Endothelial cell (in vitro differentiated cells): Measurements from ENCODE around the gene DRC3. TPM values are rescaled to one million over a fixed set of nuclear protein-coding genes. Genes with fewer than 3 reads are reported as not detected.
"Not testable (repeated sequence)": the region's sequence is repeated elsewhere in the genome, so short reads cannot be mapped to it uniquely, and the experiment has no call there.

Experiments used
- DNase-seq: peaks from one replicate; pipeline ENCODE4 v3.0.0; 2021; ENCODE audit warnings: low spot score
- H3K27ac Mint-ChIP-seq: one replicate; pipeline ENCODE4 v1.8.0; 2021; ENCODE audit warnings: mixed read lengths, inconsistent platforms; ENCODE audit not compliant: unreplicated experiment
- H3K27me3 Mint-ChIP-seq: one replicate; pipeline ENCODE4 v1.8.0; 2021; ENCODE audit warnings: mild to moderate bottlenecking, moderate library complexity, mixed read lengths, inconsistent platforms; ENCODE audit not compliant: unreplicated experiment
- H3K36me3 Mint-ChIP-seq: one replicate; pipeline ENCODE4 v1.8.0; 2021; ENCODE audit warnings: mild to moderate bottlenecking, low read depth, mixed read lengths, inconsistent platforms; ENCODE audit not compliant: unreplicated experiment
- H3K4me1 Mint-ChIP-seq: one replicate; pipeline ENCODE4 v1.8.0; 2021; ENCODE audit warnings: mild to moderate bottlenecking, mixed read lengths, inconsistent platforms; ENCODE audit not compliant: unreplicated experiment
- H3K4me3 Mint-ChIP-seq: one replicate; pipeline ENCODE4 v1.8.0; 2021; ENCODE audit warnings: mild to moderate bottlenecking, mixed read lengths, inconsistent platforms; ENCODE audit not compliant: unreplicated experiment
- H3K9me3 Mint-ChIP-seq: one replicate; pipeline ENCODE4 v1.8.0; 2021; ENCODE audit warnings: mixed read lengths, inconsistent platforms; ENCODE audit not compliant: unreplicated experiment
- CTCF ChIP-seq: fragments of 200-600 bp; sonication (generic); IDR thresholded peaks from one replicate; pipeline ENCODE4 v1.5.0; 2021; ENCODE audit warnings: antibody characterized with exemption; ENCODE audit not compliant: unreplicated experiment
- total RNA-seq: library from RNA; stranded (reverse); fragmentation: NEBNext Ultra II Directional; extraction: Animal tissue kit (Norgen Biotek cat#: 25700); gene quantifications from one replicate; pipeline ENCODE4 v1.2.1, GENCODE V29; 2021; ENCODE audit not compliant: unreplicated experiment

Gene DRC3
- total RNA-seq, 1 donor from 2014 or later, result 4.3 TPM

- Mint-ChIP-seq H3K9me3 (no peaks in the 10 kb centered on the region), H3K27ac (no peak overlapping the region), H3K4me1 (peaks cover 3% of the 10 kb centered on the region), H3K36me3 (peaks cover 3% of the 10 kb centered on the region), H3K4me3 (no peak overlapping the region), H3K27me3 (peaks cover 6% of the 10 kb centered on the region)
- TF ChIP-seq CTCF, result no peak
- DNase-seq, result no peak
These were observed 21.1 kb upstream of the DRC3 start for GRCh38 chr17:17951524-17951923.

- Mint-ChIP-seq H3K27me3 (peaks cover 5% of the 10 kb centered on the region), H3K4me3 (no peak overlapping the region), H3K36me3 (peaks cover 3% of the 10 kb centered on the region), H3K9me3 (no peaks in the 10 kb centered on the region), H3K4me1 (peaks cover 3% of the 10 kb centered on the region), H3K27ac (no peak overlapping the region)
- TF ChIP-seq CTCF, result no peak
- DNase-seq, result no peak
These were observed 20.0 kb upstream of the DRC3 start for GRCh38 chr17:17952691-17953090.

GRCh38 chr17:17954079-17954478, 18.6 kb upstream of the DRC3 start:
- peaks cover 3% of the 10 kb centered on the region for H3K4me1 Mint-ChIP-seq
- no peak for DNase-seq
- no peak overlapping the region for H3K27ac Mint-ChIP-seq
- H3K36me3 Mint-ChIP-seq, result peaks cover 3% of the 10 kb centered on the region
- TF ChIP-seq CTCF, result no peak
- H3K9me3 Mint-ChIP-seq, result no peaks in the 10 kb centered on the region
- H3K4me3 Mint-ChIP-seq, result no peak overlapping the region
- H3K27me3 Mint-ChIP-seq, result peaks cover 5% of the 10 kb centered on the region

GRCh38 chr17:17955790-17956341, 16.8 kb upstream of the DRC3 start:
- not testable (repeated sequence) for H3K4me3 Mint-ChIP-seq, DNase-seq, H3K27ac Mint-ChIP-seq, H3K4me1 Mint-ChIP-seq, H3K27me3 Mint-ChIP-seq, H3K36me3 Mint-ChIP-seq, H3K9me3 Mint-ChIP-seq

DNA sequence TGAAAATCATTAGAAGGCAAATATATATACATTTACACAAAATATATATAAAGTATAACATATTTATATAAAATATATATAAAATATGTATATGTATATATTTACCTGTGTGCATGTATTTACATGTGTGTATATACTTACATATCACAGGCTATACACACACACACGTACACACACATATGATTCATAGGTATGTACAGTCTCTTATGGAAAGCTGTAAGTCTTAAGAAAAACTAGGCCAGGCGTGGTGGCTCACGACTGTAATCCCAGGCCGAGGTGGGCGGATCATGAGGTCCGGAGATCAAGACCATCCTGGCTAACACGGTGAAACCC, 15.1 kb upstream of the DRC3 start:
- no peaks in the 10 kb centered on the region for H3K9me3 Mint-ChIP-seq
- no peak overlapping the region for H3K4me3 Mint-ChIP-seq
- no peak for TF ChIP-seq CTCF
- no peak overlapping the region for H3K27ac Mint-ChIP-seq
- H3K36me3 Mint-ChIP-seq, result peaks cover 3% of the 10 kb centered on the region
- no peak for DNase-seq
- H3K27me3 Mint-ChIP-seq, result peaks cover 1% of the 10 kb centered on the region
- peaks cover 7% of the 10 kb centered on the region for H3K4me1 Mint-ChIP-seq

GRCh38 chr17:17958982-17959381, 13.7 kb upstream of the DRC3 start:
- peaks cover 3% of the 10 kb centered on the region for H3K36me3 Mint-ChIP-seq
- no peak for DNase-seq
- no peak overlapping the region for H3K27ac Mint-ChIP-seq
- TF ChIP-seq CTCF, result no peak
- H3K4me1 Mint-ChIP-seq, result peaks cover 7% of the 10 kb centered on the region
- H3K27me3 Mint-ChIP-seq, result peaks cover under 1% of the 10 kb centered on the region
- no peak overlapping the region for H3K4me3 Mint-ChIP-seq
- H3K9me3 Mint-ChIP-seq, result no peaks in the 10 kb centered on the region
